A549 (cell line): ENCODE data around the gene EEF2. TPM values are rescaled to one million over a fixed set of nuclear protein-coding genes. Genes with fewer than 3 reads are reported as not detected.

Experiments used
- ATAC-seq, 2 experiments: fragments of 200-7000 bp in 1 of 2; fragments of >200 bp in 1 of 2; cut with Nextera tagmentation in 1 of 2; cut with Tn5 transposase in 1 of 2; 3 replicates each; pipeline versions ENCODE4 v1.8.0 to v1.9.1; 2018 to 2020; ENCODE audit warnings: mild to moderate bottlenecking in 1 of 2, moderate library complexity in 1 of 2
- CTCF ChIA-PET: fragments of 300-600 bp; sonication (Branson Sonifier 250); formaldehyde crosslinking; extraction: SDS; loops from one replicate; lab custom pipeline; 2021; ENCODE audit warnings: antibody characterized with exemption, inconsistent platforms; lab: Yijun Ruan, JAX
- POLR2A ChIA-PET: fragments of 350-600 bp; formaldehyde crosslinking; extraction: SDS; loops from one replicate; lab custom pipeline; 2021; ENCODE audit warnings: antibody characterized with exemption, inconsistent platforms; lab: Yijun Ruan, JAX
- DNase-seq, 2 experiments: peaks; one replicate each; pipeline versions ENCODE4 v3.0.0 to v3.0.0-alpha.2; 2011 to 2016; ENCODE audit warnings: low read depth in 1 of 2, low spot score in 1 of 2
- FAIRE-seq: peaks from 2 replicates; lab custom pipeline; 2011; peaks lifted over from hg19 to GRCh38; lab: Jason Lieb, UNC
- H3K27ac ChIP-seq, 2 experiments: fragments of >200 bp; sonication (Bioruptor Twin); formaldehyde crosslinking; 3 replicates each; pipeline ENCODE4 v1.5.1; 2016 to 2017
- H3K4me1 ChIP-seq: fragments of >200 bp; sonication (Bioruptor Twin); formaldehyde crosslinking; 3 replicates; pipeline ENCODE4 v1.6.1; 2016
- H3K4me2 ChIP-seq: fragments of >200 bp; sonication (Bioruptor Twin); formaldehyde crosslinking; 3 replicates; pipeline ENCODE4 v1.6.1; 2016
- H3K4me3 ChIP-seq: fragments of >200 bp; sonication (Bioruptor Twin); formaldehyde crosslinking; 3 replicates; pipeline ENCODE4 v1.5.1; 2016
- H3K9me3 ChIP-seq: fragments of >200 bp; sonication (Bioruptor Twin); formaldehyde crosslinking; 3 replicates; pipeline ENCODE4 v1.6.1; 2016
- CHD2 ChIP-seq: fragments of 150-350 bp; IDR thresholded peaks from 2 replicates; pipeline ENCODE4 v1.6.1; 2014; ENCODE audit warnings: low read length; ENCODE audit not compliant: partially characterized antibody
- E2F6 ChIP-seq: IDR thresholded peaks from 2 replicates; pipeline ENCODE4 v1.6.1; 2012; ENCODE audit warnings: low read depth, borderline replicate concordance
- EHMT2 ChIP-seq: fragments of 200-600 bp; sonication (generic); IDR thresholded peaks from 2 replicates; pipeline ENCODE4 v1.6.1; 2016; ENCODE audit warnings: antibody characterized with exemption, low read depth, mild to moderate bottlenecking, moderate library complexity
- ESRRA ChIP-seq: fragments of 150-350 bp; IDR thresholded peaks from 2 replicates; pipeline ENCODE4 v1.6.1; 2014; ENCODE audit warnings: mild to moderate bottlenecking, low read length, borderline replicate concordance
- FOXS1 ChIP-seq: fragments of 250-450 bp; sonication (Bioruptor Pico); IDR thresholded peaks from 2 replicates; pipeline ENCODE4 v1.5.0; 2020; ENCODE audit warnings: mild to moderate bottlenecking, moderate library complexity
- HDAC2 ChIP-seq: fragments of 200-600 bp; sonication (generic); IDR thresholded peaks from 2 replicates; pipeline ENCODE4 v1.6.1; 2016
- HEYL ChIP-seq: fragments of 250-450 bp; sonication (Bioruptor Pico); IDR thresholded peaks from 2 replicates; pipeline ENCODE4 v1.8.0; 2021; ENCODE audit warnings: mild to moderate bottlenecking, moderate library complexity
- HOXA7 ChIP-seq: fragments of 250-450 bp; sonication (Bioruptor Pico); IDR thresholded peaks from 2 replicates; pipeline ENCODE4 v1.5.0; 2020; ENCODE audit warnings: mild to moderate bottlenecking, moderate library complexity
- HOXB13 ChIP-seq: fragments of 250-450 bp; sonication (Bioruptor Pico); IDR thresholded peaks from 2 replicates; pipeline ENCODE4 v1.5.0; 2020; ENCODE audit warnings: low read depth, mild to moderate bottlenecking, moderate library complexity
- JUNB ChIP-seq: fragments of >200 bp; sonication (Bioruptor Twin); formaldehyde crosslinking; IDR thresholded peaks from 2 replicates; pipeline ENCODE4 v1.6.1; 2016
- KDM5A ChIP-seq: fragments of 200-600 bp; sonication (generic); IDR thresholded peaks from 2 replicates; pipeline ENCODE4 v1.6.1; 2016; ENCODE audit warnings: antibody characterized with exemption, mild to moderate bottlenecking
- MAFK ChIP-seq: fragments of 450-650 bp; IDR thresholded peaks from 2 replicates; pipeline ENCODE4 v1.6.1; 2014; ENCODE audit not compliant: partially characterized antibody
- MAZ ChIP-seq: fragments of 150-350 bp; IDR thresholded peaks from 2 replicates; pipeline ENCODE4 v1.6.1; 2014; ENCODE audit warnings: antibody characterized with exemption, low read depth, low read length, borderline replicate concordance
- NFE2L2 ChIP-seq: fragments of 150-350 bp; conservative IDR thresholded peaks from 2 replicates; pipeline ENCODE4 v1.6.1; 2014; ENCODE audit warnings: low read length
- NPAS2 ChIP-seq: fragments of 250-450 bp; sonication (Bioruptor Pico); IDR thresholded peaks from 2 replicates; pipeline ENCODE4 v1.8.0; 2022; ENCODE audit warnings: mild to moderate bottlenecking, moderate library complexity, borderline replicate concordance
- PHF8 ChIP-seq: fragments of 200-600 bp; sonication (generic); IDR thresholded peaks from 2 replicates; pipeline ENCODE4 v1.6.1; 2016; ENCODE audit warnings: low read depth, mild to moderate bottlenecking, antibody characterized with exemption, moderate library complexity, borderline replicate concordance
- POLR2A ChIP-seq: IDR thresholded peaks from 2 replicates; pipeline ENCODE4 v1.6.1; 2012; ENCODE audit warnings: mild to moderate bottlenecking, low read length
- RAD21 ChIP-seq, 2 experiments: fragments of >200 bp in 1 of 2; sonication (Bioruptor Twin) in 1 of 2; formaldehyde crosslinking in 1 of 2; IDR thresholded peaks in 1 of 2; conservative IDR thresholded peaks in 1 of 2; 2 replicates in 1 of 2; 3 replicates in 1 of 2; pipeline ENCODE4 v1.6.1; 2012 to 2018; ENCODE audit warnings: inconsistent platforms in 1 of 2
- RARB ChIP-seq: fragments of 250-450 bp; sonication (Bioruptor Pico); IDR thresholded peaks from 2 replicates; pipeline ENCODE4 v1.8.0; 2021; ENCODE audit warnings: mild to moderate bottlenecking, moderate library complexity
- ZC3H11A ChIP-seq: fragments of 450-650 bp; IDR thresholded peaks from 2 replicates; pipeline ENCODE4 v1.6.1; 2014; ENCODE audit warnings: antibody characterized with exemption, mild to moderate bottlenecking
- ZFP36 ChIP-seq: fragments of 450-650 bp; IDR thresholded peaks from 2 replicates; pipeline ENCODE4 v1.6.1; 2014; ENCODE audit warnings: borderline replicate concordance; ENCODE audit not compliant: partially characterized antibody
- ZSCAN20 ChIP-seq: fragments of 250-450 bp; sonication (Bioruptor Pico); IDR thresholded peaks from 2 replicates; pipeline ENCODE4 v1.8.0; 2022; ENCODE audit warnings: mild to moderate bottlenecking, moderate library complexity
- WGBS: methylation state at CpG from one replicate; pipeline ENCODE4 v1.1.6; 2017; ENCODE audit errors: missing lambda C conversion rate; 5-methylcytosine and 5-hydroxymethylcytosine counted together
- polyA plus RNA-seq, 4 experiments: library from polyadenylated mRNA; depleted of rRNA in 3 of 4; stranded (reverse); fragments of >200 nt; fragmentation: RNase III in 1 of 4; extraction: RNeasy Plus Mini Kit Qiagen cat#74134 plus additional on column Dnase treatment in 1 of 4; gene quantifications; 2 replicates in 3 of 4; 3 replicates in 1 of 4; pipeline ENCODE4 v1.2.3, GENCODE V29; 2011 to 2017
- TF ChIP-seq, protein P1 (sequence below): IDR thresholded peaks from 2 replicates; pipeline ENCODE4 v1.6.1; 2012
- TF ChIP-seq, protein P2 (sequence below): fragments of >200 bp; sonication (Bioruptor Twin); formaldehyde crosslinking; IDR thresholded peaks from 3 replicates; pipeline ENCODE4 v1.5.1; 2016
- TF ChIP-seq, protein P3 (sequence below): fragments of 450-650 bp; IDR thresholded peaks from 2 replicates; pipeline ENCODE4 v1.6.1; 2014; ENCODE audit warnings: antibody characterized with exemption

The EEF2 gene
- polyA plus RNA-seq, 2 of the 4 experiments (the other 2 are of a cell fraction), result 680 to 971 TPM

GRCh38 chr19:4018775-4019504, 33.7 kb upstream of the EEF2 start:
- POLR2A ChIA-PET, result no interaction called here
- no peaks in the 10 kb centered on the region for H3K4me1 ChIP-seq
- CTCF ChIA-PET, result no interaction called here

GRCh38 chr19:4018140-4018613, 32.9 kb upstream of the EEF2 start:
- TF ChIP-seq ZFP36 (no peak), ZC3H11A (no peak), NPAS2 (CRISPR knock-in tag) (no peak), MAZ (no peak), EHMT2 (no peak), HEYL (no peak), RARB (CRISPR knock-in tag) (no peak)
- TF ChIP-seq, protein P1, sequence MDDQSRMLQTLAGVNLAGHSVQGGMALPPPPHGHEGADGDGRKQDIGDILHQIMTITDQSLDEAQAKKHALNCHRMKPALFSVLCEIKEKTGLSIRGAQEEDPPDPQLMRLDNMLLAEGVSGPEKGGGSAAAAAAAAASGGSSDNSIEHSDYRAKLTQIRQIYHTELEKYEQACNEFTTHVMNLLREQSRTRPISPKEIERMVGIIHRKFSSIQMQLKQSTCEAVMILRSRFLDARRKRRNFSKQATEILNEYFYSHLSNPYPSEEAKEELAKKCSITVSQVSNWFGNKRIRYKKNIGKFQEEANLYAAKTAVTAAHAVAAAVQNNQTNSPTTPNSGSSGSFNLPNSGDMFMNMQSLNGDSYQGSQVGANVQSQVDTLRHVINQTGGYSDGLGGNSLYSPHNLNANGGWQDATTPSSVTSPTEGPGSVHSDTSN, result no peak
- no peaks in the 10 kb centered on the region for H3K9me3 ChIP-seq
- no peak overlapping the region for H3K27ac ChIP-seq
- H3K4me2 ChIP-seq, result no peak overlapping the region
- DNase-seq (no peak), FAIRE-seq (no peak), ATAC-seq (no peak)
- CTCF ChIA-PET, result no interaction called here
- H3K4me3 ChIP-seq, result no peak overlapping the region
- H3K4me1 ChIP-seq, result no peaks in the 10 kb centered on the region
- POLR2A ChIA-PET, result no interaction called here
- 98% methylated on average over 10 of the region's 22 CpGs for WGBS

More at GRCh38 chr19:4018775-4019504, 33.7 kb upstream of the EEF2 start:
- Histone ChIP-seq H3K4me3 (no peak overlapping the region), H3K27ac (no peak overlapping the region), H3K9me3 (no peaks in the 10 kb centered on the region), H3K4me2 (no peak overlapping the region)
- FAIRE-seq, result no peak
- no peak for DNase-seq
- ATAC-seq, result no peak
- WGBS, result 91% methylated on average over 13 of the region's 19 CpGs
- TF ChIP-seq MAFK, result no peak
- no peak for TF ChIP-seq RAD21 (conservative IDR thresholded peaks at IDR 0.05 in 1 of 2, IDR thresholded peaks at IDR 0.05 in 1 of 2)
- TF ChIP-seq HDAC2, result no peak
- no peak for TF ChIP-seq PHF8
- TF ChIP-seq JUNB, result no peak
- no peak for TF ChIP-seq CHD2
- TF ChIP-seq POLR2A, result no peak
- TF ChIP-seq HOXB13, result no peak
- TF ChIP-seq, protein P2, sequence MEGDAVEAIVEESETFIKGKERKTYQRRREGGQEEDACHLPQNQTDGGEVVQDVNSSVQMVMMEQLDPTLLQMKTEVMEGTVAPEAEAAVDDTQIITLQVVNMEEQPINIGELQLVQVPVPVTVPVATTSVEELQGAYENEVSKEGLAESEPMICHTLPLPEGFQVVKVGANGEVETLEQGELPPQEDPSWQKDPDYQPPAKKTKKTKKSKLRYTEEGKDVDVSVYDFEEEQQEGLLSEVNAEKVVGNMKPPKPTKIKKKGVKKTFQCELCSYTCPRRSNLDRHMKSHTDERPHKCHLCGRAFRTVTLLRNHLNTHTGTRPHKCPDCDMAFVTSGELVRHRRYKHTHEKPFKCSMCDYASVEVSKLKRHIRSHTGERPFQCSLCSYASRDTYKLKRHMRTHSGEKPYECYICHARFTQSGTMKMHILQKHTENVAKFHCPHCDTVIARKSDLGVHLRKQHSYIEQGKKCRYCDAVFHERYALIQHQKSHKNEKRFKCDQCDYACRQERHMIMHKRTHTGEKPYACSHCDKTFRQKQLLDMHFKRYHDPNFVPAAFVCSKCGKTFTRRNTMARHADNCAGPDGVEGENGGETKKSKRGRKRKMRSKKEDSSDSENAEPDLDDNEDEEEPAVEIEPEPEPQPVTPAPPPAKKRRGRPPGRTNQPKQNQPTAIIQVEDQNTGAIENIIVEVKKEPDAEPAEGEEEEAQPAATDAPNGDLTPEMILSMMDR, result no peak
- TF ChIP-seq HOXA7, result no peak
- TF ChIP-seq ZFP36, result no peak
- TF ChIP-seq ZSCAN20, result no peak

GRCh38 chr19:4016903-4017638, 31.8 kb upstream of the EEF2 start:
- ChIA-PET CTCF (interaction anchor here (0.7 kb wide), 1 partner anchor 10 kb away, joined by 4 read pairs; no protein-coding TSS in a partner anchor), POLR2A (interaction anchor here (0.6 kb wide), 1 partner anchor 108 kb away, joined by 8 read pairs; no protein-coding TSS in a partner anchor)
- Histone ChIP-seq H3K27ac (no peak overlapping the region), H3K9me3 (no peaks in the 10 kb centered on the region), H3K4me1 (no peaks in the 10 kb centered on the region), H3K4me3 (no peak overlapping the region), H3K4me2 (no peak overlapping the region)
- DNase-seq, result no peak
- ATAC-seq, result no peak
- 94% methylated on average over 11 of the region's 15 CpGs for WGBS
- FAIRE-seq, result no peak
- TF ChIP-seq FOXS1 (CRISPR knock-in tag) (no peak), EHMT2 (no peak), ZSCAN20 (no peak), NFE2L2 (no peak), ESRRA (no peak), PHF8 (no peak), ZFP36 (no peak), MAFK (no peak), KDM5A (no peak), NPAS2 (CRISPR knock-in tag) (no peak), E2F6 (no peak), HDAC2 (no peak), MAZ (no peak)
- TF ChIP-seq, protein P2, result no peak
- TF ChIP-seq, protein P3, sequence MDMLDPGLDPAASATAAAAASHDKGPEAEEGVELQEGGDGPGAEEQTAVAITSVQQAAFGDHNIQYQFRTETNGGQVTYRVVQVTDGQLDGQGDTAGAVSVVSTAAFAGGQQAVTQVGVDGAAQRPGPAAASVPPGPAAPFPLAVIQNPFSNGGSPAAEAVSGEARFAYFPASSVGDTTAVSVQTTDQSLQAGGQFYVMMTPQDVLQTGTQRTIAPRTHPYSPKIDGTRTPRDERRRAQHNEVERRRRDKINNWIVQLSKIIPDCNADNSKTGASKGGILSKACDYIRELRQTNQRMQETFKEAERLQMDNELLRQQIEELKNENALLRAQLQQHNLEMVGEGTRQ, result no peak
